ENCODE measurements around the gene DNAH8.

DNA sequence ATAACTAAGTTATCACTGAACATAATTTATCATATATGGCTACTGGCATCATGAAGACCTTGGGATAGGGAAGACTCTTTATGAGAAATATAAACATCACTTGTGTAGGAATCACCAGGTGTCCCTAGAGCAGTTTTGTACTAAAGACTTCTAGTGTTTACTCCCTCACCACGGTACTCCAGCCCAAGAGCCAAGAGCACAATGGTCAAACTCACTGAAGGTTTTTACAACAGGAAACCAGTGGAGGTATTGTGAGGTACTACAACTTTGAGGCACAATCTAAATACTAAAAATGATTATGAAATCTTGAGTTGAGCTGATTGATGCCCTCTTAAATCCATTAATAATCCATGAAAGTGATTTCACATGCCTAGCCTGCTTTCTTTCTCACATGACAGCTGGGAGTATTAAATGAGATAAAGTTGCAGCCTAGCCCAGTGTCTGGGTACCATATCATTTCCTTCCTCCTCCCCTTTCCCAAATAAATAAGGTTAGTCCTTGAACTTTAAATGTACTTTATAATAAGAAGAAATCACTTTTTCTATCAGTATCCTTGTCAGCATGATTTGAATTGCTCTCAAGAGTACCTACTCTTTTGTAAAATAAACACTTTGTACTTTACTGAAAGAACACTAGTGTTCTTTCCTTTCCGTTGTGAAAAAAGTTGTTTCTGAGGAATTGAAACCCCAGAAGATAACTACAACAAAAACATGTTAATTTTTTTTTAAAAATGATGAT, 38.7 kb upstream of the DNAH8 start:
- TF ChIP-seq CTCF (IDR thresholded peaks at IDR 0.05) = no peak
- no peak for TF ChIP-seq POLR2A (IDR thresholded peaks at IDR 0.05; ENCODE audit: low read depth)
- TF ChIP-seq EP300 (IDR thresholded peaks at IDR 0.05) = no peak

All from esophagus muscularis mucosa (tissue), 4 donors.